GM18499 (cell line): Measurements from ENCODE around the gene GTF3C4.

Experiments used
- ATAC-seq: cut with Tn5 transposase; IDR thresholded peaks from one replicate; pipeline ENCODE4 v1.9.1; 2021; ENCODE audit warnings: moderate number of reproducible peaks; ENCODE audit not compliant: insufficient read depth, unreplicated experiment

The GTF3C4 gene

GRCh38 chr9:132729235-132729890, 59.1 kb downstream of the GTF3C4 start:
- no peak for ATAC-seq

DNA sequence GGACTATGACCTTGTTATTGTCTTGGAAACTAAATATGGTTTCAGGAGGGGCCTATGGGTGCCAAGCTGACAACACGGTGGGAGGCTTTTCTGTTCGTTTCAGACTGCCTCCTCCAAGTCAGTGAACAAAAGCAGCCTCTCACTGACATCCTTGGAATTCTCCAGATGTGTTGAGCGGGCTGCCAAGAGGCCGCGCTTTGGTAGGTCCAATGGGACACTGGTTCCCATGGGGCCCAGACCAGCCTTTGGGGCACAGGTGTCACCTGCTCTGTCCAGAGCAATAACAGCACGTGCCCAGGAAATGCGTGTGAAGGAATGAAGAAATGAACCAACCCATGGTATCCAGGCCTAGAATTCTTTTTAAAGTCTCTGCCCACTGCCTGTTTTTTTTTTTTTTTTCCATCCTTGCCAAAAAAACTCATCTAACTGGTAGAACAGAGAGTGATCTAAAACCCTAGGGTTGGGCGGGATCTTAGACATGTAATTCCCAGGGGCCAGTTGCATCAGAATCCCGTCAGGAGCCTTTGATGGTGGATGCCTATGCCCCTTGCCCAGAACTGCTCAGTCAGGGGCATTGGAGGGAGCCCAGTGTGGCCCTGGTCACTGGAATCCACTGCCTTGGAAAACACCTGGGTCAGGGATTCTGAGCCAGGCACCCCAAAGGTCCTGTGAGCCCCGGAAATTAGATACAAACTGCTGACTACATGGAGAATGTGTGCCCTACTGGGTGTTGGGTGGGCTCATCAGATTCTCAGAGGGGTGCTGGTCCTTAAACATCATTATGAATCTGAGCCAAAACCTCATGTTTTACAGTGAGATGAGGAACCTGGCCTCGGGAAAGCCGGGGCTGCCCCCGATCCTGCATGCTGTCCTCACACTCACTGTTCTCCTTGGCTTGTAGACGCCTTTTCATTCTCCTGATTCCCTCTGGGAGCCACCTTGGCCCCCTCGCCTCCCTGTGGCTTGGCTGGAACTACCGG, 60.1 kb downstream of the GTF3C4 start:
- no peak for ATAC-seq

DNA sequence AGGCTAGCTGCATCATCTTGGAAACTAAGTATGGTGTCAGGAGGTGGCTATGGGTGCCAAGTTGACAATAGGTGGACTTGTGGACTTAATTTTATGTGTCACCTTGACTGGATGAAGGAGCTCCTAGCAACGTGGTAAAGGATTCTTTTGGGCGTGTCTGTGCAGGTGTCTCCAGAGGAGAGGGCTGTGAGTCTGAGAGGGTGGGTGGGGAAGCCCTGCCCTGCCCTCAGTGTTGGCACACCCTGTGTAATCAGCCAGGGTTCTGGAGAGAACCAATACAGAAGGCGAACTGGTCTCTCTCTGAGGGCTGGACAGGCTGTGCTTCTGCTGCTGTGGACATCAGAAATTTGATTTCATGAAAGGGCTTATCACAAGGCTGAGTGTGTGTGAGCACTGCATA, 61.0 kb downstream of the GTF3C4 start:
- no peak for ATAC-seq

- ATAC-seq: no peak
These were observed 62.3 kb downstream of the GTF3C4 start for GRCh38 chr9:132732326-132733259.

DNA sequence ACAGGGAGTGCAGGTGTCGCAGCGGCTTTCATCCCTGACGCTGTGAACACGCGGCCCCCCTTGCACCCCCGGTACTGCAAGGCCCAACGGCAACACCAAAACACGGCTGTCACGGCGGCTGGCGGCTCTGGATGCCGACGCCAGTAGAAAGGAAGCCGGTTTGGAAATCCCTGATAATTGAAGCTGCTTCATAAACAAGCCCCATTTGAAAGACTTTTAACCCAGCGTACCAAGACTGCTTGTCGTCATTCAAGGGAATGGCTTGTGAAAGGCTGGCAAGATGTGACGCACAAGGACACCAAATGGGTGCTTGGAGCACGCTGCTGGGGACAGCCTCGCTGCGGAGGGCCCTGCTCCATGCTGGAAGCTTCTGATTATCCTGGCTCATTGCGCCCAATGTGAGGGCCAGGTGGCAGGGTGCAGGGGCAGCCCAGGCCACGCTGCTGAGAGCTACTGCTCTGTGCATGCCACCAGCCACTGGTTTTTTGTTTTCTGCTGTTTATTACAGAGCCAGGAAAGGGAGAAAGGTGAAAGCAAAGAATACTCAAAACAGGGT, 63.1 kb downstream of the GTF3C4 start:
- no peak for ATAC-seq

- no peak for ATAC-seq
These were observed 69.5 kb downstream of the GTF3C4 start for GRCh38 chr9:132739710-132740310.

GRCh38 chr9:132740526-132741309, 70.5 kb downstream of the GTF3C4 start:
- ATAC-seq: no peak

DNA sequence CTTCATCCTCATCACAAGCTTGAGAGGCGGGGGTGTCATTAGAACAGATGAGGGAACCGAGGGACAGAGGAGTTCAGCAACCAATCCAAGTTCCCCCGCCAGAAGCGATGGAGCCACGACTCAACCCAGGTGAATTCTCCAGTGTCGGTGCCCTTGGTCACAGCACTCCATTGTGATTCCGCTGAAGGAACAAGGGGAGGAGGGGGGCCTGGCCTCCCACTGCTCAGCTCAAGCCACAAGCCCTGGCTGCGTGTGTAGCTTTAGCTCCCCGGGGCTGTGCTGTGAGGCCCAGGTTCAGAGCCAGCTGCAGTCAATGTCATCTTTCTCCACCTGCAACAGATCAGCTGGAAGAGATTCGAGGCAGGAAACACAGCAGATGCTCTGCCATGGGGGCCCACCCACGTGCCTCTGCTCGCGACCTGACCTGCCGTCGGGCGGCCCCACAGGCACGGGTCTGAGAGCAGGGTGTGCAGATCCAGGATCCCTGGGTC, 72.6 kb downstream of the GTF3C4 start:
- ATAC-seq: no peak

- no peak for ATAC-seq
These were observed 73.7 kb downstream of the GTF3C4 start for GRCh38 chr9:132743931-132744479.
